B cell (primary cell): ENCODE results near the gene TMEM37. TPM values are rescaled to one million over a fixed set of nuclear protein-coding genes. Genes with fewer than 3 reads are reported as not detected.

Experiments
- ATAC-seq: fragments of 200-7000 bp; cut with Tn5 transposase; one replicate; pipeline ENCODE4 v1.10.0; 2021; ENCODE audit warnings: low read depth, mild to moderate bottlenecking, moderate number of reproducible peaks, moderate library complexity
- CTCF ChIA-PET: fragments of 350-600 bp; sonication (Branson Sonifier 250); formaldehyde crosslinking; loops from one replicate; lab custom pipeline; 2021; ENCODE audit warnings: antibody characterized with exemption, inconsistent platforms; lab: Charles Lee
- POLR2A ChIA-PET: fragments of 350-600 bp; sonication (Branson Sonifier 250); formaldehyde crosslinking; loops from one replicate; lab custom pipeline; 2021; ENCODE audit warnings: antibody characterized with exemption; lab: Charles Lee
- DNase-seq: peaks from one replicate; pipeline ENCODE4 v3.0.0; 2013
- H2AFZ ChIP-seq: 2 replicates; pipeline ENCODE4 v1.6.1; 2012; ENCODE audit warnings: mild to moderate bottlenecking, low read depth, low read length; ENCODE audit not compliant: insufficient read depth, poor library complexity, severe bottlenecking
- H3K27ac ChIP-seq, 2 donors: 1 replicate in 1 of 2; 2 replicates in 1 of 2; pipeline ENCODE4 v1.5.1; 2012 to 2013; ENCODE audit warnings: low read length in 2 of 2, mild to moderate bottlenecking in 2 of 2, moderate library complexity in 1 of 2
- H3K27me3 ChIP-seq, 4 experiments: fragments of 200-600 bp in 1 of 4; sonication (generic) in 1 of 4; replicated peaks in 1 of 4; 1 replicate in 2 of 4; 2 replicates in 2 of 4; pipeline versions ENCODE4 v1.6.1 to v1.7.0; 2013 to 2016; ENCODE audit warnings: low read length in 3 of 4, mild to moderate bottlenecking in 2 of 4, mixed read lengths in 1 of 4, moderate library complexity in 1 of 4; ENCODE audit not compliant: insufficient read depth in 4 of 4, control insufficient read depth in 3 of 4; ENCODE audit errors: control extremely low read depth in 1 of 4
- H3K36me3 ChIP-seq, 2 experiments: replicated peaks in 1 of 2; 1 replicate in 1 of 2; 2 replicates in 1 of 2; pipeline versions ENCODE4 v1.6.1 to v1.7.1; 2013; ENCODE audit warnings: low read length in 1 of 2; ENCODE audit not compliant: insufficient read depth in 2 of 2, control insufficient read depth in 1 of 2; ENCODE audit errors: control extremely low read depth in 1 of 2, extremely low read depth in 1 of 2
- H3K4me1 ChIP-seq, 2 donors: fragments of 200-600 bp in 1 of 2; sonication (generic) in 1 of 2; 1 replicate in 1 of 2; 2 replicates in 1 of 2; pipeline versions ENCODE4 v1.5.1 to v1.6.1; 2013 to 2017; ENCODE audit warnings: low read length in 2 of 2; ENCODE audit not compliant: control insufficient read depth in 2 of 2, insufficient read depth in 2 of 2
- H3K4me2 ChIP-seq: replicated peaks from 2 replicates; pipeline ENCODE3; 2012; ENCODE audit warnings: mild to moderate bottlenecking, low read depth, low read length; ENCODE audit not compliant: poor library complexity, severe bottlenecking
- H3K4me3 ChIP-seq, 5 experiments: fragments of 200-600 bp in 1 of 5; sonication (generic) in 1 of 5; 1 replicate in 3 of 5; 2 replicates in 2 of 5; pipeline versions ENCODE4 v1.5.1 to v1.7.0; 2011 to 2016; ENCODE audit warnings: low read length in 4 of 5, mild to moderate bottlenecking in 4 of 5, low read depth in 2 of 5, control low read depth in 1 of 5, moderate library complexity in 1 of 5; ENCODE audit not compliant: insufficient read depth in 1 of 5; ENCODE audit errors: control extremely low read depth in 1 of 5, extremely low read depth in 1 of 5
- H3K79me2 ChIP-seq: fragments of 200-600 bp; sonication (generic); one replicate; pipeline ENCODE4 v1.6.0; 2016; ENCODE audit warnings: low read length; ENCODE audit not compliant: control insufficient read depth, insufficient read depth
- H3K9ac ChIP-seq: fragments of 200-600 bp; sonication (generic); 2 replicates; pipeline ENCODE4 v1.6.1; 2017; ENCODE audit warnings: mild to moderate bottlenecking, low read length, moderate library complexity
- H3K9me3 ChIP-seq, 3 donors: one replicate each; pipeline versions ENCODE4 v1.6.1 to v1.7.1; 2013; ENCODE audit warnings: low read length in 2 of 3; ENCODE audit not compliant: control insufficient read depth in 2 of 3, insufficient read depth in 1 of 3; ENCODE audit errors: control extremely low read depth in 1 of 3
- H4K20me1 ChIP-seq: 2 replicates; pipeline ENCODE4 v1.6.0; 2012; ENCODE audit warnings: mild to moderate bottlenecking, low read length; ENCODE audit not compliant: insufficient read depth, control insufficient read depth, poor library complexity, severe bottlenecking
- H3K27ac Mint-ChIP-seq: one replicate; pipeline ENCODE4 v1.8.0; 2021; ENCODE audit warnings: mixed read lengths
- H3K27me3 Mint-ChIP-seq: one replicate; pipeline ENCODE4 v1.8.0; 2021; ENCODE audit warnings: mixed read lengths
- H3K4me1 Mint-ChIP-seq: one replicate; pipeline ENCODE4 v1.8.0; 2021; ENCODE audit warnings: mixed read lengths
- H3K4me3 Mint-ChIP-seq: one replicate; pipeline ENCODE4 v1.8.0; 2021; ENCODE audit warnings: mixed read lengths
- H3K9me3 Mint-ChIP-seq: one replicate; pipeline ENCODE4 v1.8.0; 2022; ENCODE audit warnings: mixed read lengths; ENCODE audit not compliant: insufficient read depth
- CTCF ChIP-seq: fragments of 200-600 bp; IDR thresholded peaks from one replicate; pipeline ENCODE4 v1.8.0; 2022; ENCODE audit warnings: antibody characterized with exemption, mild to moderate bottlenecking
- EZH2 ChIP-seq: IDR thresholded peaks from 2 replicates; pipeline ENCODE4 v1.6.1; 2012; ENCODE audit warnings: borderline replicate concordance, low read depth, mild to moderate bottlenecking, moderate library complexity, low read length; ENCODE audit not compliant: insufficient read depth, poor library complexity, severe bottlenecking
- WGBS: methylation state at CpG from one replicate; pipeline ENCODE4 v1.1.5; 2013; ENCODE audit warnings: missing lambda C conversion rate; ENCODE audit not compliant: insufficient coverage; 5-methylcytosine and 5-hydroxymethylcytosine counted together
- intact Hi-C: fragments of 100-400 bp; cut with micrococcal nuclease; formaldehyde crosslinking; loops from one replicate; pipeline ENCODE4 v1.10.0; 2022
- polyA plus RNA-seq: library from polyadenylated mRNA; depleted of rRNA; stranded (reverse); fragments of >200 nt; gene quantifications from 2 replicates; pipeline ENCODE4 v1.2.3, GENCODE V29; 2012
- total RNA-seq, 2 donors: library from RNA; stranded (reverse); fragments of 120-200 nt in 1 of 2; gene quantifications; 1 replicate in 1 of 2; 2 replicates in 1 of 2; pipeline versions ENCODE4 v1.2.3 to v1.2.4, GENCODE V29; 2013 to 2022

Gene TMEM37
- total and polyA plus RNA-seq, 2 donors (not counting 1 experiment from before 2014, with no cell fraction given) = not detected

- intact Hi-C loops = no loop called here
- WGBS = 92% methylated on average over 6 of the region's 6 CpGs
- Mint-ChIP-seq H3K4me1 (peaks cover 7% of the 10 kb centered on the region), H3K27ac (no peak overlapping the region), H3K9me3 (no peaks in the 10 kb centered on the region), H3K4me3 (no peak overlapping the region), H3K27me3 (peaks cover 7% of the 10 kb centered on the region)
- Histone ChIP-seq H3K4me2 (no peak overlapping the region), H3K79me2 (no peaks in the 10 kb centered on the region), H3K4me3 (no peak overlapping the region), H3K4me1 (peaks cover 7% of the 10 kb centered on the region in 2 donors), H3K27me3 (peaks cover 0 to 3% (median 0%) of the 10 kb centered on the region in 4 experiments), H2AFZ (no peak overlapping the region), H3K9ac (no peak overlapping the region), H4K20me1 (no peaks in the 10 kb centered on the region), H3K27ac (no peak overlapping the region), H3K36me3 (no peaks in the 10 kb centered on the region), H3K9me3 (peaks cover 0 to 4% (median 0%) of the 10 kb centered on the region in 3 donors)
- ATAC-seq (no peak), DNase-seq (no peak)
- ChIA-PET CTCF (no interaction called here), POLR2A (no interaction called here)
- no peak for TF ChIP-seq EZH2
- TF ChIP-seq CTCF = no peak
Measured at GRCh38 chr2:119383410-119384140, 48.1 kb upstream of the TMEM37 start.

GRCh38 chr2:119384971-119385370, 46.7 kb upstream of the TMEM37 start:
- Mint-ChIP-seq H3K4me3 (no peak overlapping the region), H3K4me1 (peaks cover 7% of the 10 kb centered on the region), H3K27ac (no peak overlapping the region), H3K9me3 (no peaks in the 10 kb centered on the region), H3K27me3 (peaks cover 7% of the 10 kb centered on the region)
- no peak for TF ChIP-seq CTCF
- no peak for TF ChIP-seq EZH2
- ATAC-seq (no peak), DNase-seq (no peak)
- Histone ChIP-seq H3K36me3 (no peaks in the 10 kb centered on the region), H4K20me1 (no peaks in the 10 kb centered on the region), H3K9ac (no peak overlapping the region), H3K79me2 (no peaks in the 10 kb centered on the region), H3K4me1 (peaks cover 7% of the 10 kb centered on the region in 2 donors), H3K9me3 (peaks cover 0 to 4% (median 0%) of the 10 kb centered on the region in 3 donors), H2AFZ (no peak overlapping the region), H3K4me3 (no peak overlapping the region), H3K27ac (no peak overlapping the region), H3K27me3 (peaks cover 0 to 3% (median 0%) of the 10 kb centered on the region in 4 experiments), H3K4me2 (no peak overlapping the region)
- no CpG with 5 or more reads among the region's 4 CpGs for WGBS
- intact Hi-C loops = no loop called here
- CTCF ChIA-PET = no interaction called here
- POLR2A ChIA-PET = no interaction called here
